GM04503 (cell line): Measurements from ENCODE around the gene PNO1.

Experiments used
- DNase-seq: peaks from one replicate; pipeline ENCODE4 v3.0.0-alpha.2; 2012; ENCODE audit warnings: low read depth

The PNO1 gene

GRCh38 chr2:68195096-68195495 lies 37.4 kb downstream of the PNO1 start:
- DNase-seq, result no peak

DNA sequence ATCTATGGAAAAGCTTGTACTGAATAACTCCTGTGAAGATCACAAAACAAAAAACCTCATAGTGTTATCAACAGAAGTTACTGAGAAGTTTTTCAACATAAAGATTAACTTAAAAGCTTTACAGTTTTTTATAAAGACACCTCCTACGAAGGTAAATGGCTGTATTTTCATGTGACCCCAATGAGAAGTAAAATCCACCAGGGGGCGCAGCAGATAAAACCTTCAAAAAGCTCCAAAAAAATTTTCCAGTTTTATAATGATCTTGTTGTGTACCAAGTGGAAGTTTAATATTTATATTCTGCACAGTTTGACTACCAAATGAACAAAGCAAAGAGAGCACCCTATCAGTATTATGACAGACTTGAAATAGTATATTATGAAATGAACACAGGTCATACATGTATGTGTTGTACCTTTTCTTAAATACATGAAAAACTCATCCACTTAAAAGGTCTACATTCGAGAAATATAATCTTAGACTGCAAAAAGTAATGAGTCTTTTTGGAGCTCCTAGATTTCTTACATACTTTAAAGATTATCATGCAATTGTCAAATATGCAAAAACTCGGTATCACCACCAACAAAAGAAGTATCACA lies 38.5 kb downstream of the PNO1 start:
- no peak for DNase-seq

DNA sequence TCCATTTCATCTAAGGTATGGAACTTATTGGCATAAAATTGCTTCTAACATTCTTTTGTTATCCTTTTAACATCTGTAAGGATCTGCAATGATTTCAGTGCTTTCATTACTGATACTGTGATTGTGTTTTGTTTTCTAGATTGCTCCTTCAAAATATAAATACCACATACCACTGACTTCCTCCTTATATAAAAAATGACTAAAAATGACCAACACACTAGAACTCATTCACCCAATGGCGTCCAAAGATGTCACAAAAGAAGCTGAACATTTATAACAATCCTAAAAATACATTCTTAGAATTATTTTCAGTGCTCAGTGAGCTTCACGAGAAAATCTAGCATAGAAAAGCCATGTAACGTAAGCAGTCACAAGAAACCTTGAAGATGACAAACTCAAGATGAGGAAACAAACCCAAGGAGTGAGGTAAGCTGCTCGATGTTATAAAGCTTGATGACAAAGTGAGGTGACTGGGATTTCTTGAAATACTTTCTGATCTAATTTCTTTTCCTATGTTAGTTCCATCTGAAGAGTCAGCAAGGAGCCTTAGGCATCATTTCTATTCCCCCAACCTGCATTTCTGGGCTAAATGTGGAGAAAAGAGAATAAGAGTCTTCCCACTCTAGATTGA lies 42.6 kb downstream of the PNO1 start:
- no peak for DNase-seq

DNA sequence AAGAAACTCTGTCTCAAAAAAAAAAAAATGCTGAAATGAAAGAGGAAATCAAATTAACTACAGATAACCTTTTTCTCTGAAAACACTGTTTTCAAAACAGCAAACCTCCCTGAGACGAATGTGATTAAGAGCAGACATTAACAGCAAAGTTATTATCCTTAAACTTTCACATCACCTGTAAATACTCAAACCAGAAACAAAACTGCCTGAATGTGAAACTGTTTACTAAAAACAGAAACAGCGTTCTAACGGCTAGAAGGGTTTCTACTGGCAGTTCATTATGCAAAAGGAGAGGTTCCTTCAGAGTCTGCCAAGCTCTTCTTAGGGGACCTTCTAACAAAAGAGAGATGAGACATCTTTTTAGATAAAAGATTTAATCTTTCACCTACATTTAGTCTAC lies 45.9 kb downstream of the PNO1 start:
- no peak for DNase-seq

- DNase-seq, result no peak
These were observed 49.1 kb downstream of the PNO1 start for GRCh38 chr2:68206793-68207192.

DNA sequence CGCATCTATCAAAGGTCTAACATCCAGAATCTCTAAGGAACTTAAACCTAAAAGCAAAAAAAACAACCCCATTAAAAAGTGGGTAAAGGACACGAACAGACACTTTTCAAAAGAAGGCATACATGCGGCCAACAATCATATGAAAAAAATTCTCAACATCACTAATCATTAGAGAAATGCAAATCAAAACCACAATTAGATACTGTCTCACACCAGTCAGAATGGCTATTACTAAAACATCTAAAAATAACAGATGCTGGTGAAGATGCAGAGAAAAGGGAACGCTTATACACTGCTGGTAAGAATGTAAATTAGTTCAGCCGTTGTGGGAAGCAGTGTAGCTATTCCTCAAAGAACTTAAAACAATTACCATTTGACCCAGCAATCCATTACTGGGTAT lies 56.7 kb downstream of the PNO1 start:
- DNase-seq, result no peak

- DNase-seq, result no peak
These were observed 59.0 kb downstream of the PNO1 start for GRCh38 chr2:68216454-68217310.

DNA sequence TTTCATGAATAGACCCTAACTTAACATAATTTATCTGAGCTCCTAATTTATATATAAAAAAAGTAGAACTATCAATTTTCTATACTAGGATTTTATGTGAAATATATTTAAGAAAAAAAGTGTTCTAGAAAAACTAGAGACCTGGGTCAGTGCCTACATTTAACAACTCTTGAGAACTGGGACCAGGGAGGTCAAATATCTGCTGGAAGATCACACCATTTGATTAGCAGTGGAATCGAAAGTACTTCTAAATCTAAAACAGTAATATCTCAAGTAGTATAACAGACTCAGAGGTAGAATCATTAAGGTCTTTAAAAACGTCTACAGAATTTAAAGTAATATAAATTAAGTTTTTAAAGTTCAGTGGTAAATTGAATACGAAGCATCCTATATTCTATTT lies 60.0 kb downstream of the PNO1 start:
- no peak for DNase-seq

DNA sequence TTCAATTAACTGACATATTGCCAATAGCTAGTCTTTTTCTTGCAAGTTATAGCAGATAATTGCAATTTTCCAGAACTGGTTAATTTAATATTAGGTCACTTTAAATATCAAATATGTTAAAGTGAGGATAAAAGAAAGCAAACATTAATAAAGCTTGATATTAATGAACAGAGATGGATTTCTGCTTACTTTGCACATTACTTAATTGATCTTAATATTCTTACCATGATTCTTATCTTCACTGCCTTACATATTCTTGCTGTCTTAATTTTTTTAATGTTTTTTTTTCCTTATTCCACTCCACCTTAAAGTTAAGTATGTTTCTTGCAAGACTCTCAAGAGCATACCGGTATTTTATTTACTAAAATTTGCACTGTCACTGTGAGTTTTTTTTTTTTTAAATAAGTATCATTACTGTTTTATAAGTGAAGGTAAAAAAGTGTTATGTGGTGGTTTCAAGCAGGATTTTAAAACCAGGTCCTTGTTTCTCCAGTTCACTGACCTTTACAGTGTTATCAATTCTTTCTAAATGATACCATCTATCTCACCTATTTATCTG lies 60.7 kb downstream of the PNO1 start:
- no peak for DNase-seq

GRCh38 chr2:68222287-68222686 lies 64.6 kb downstream of the PNO1 start:
- no peak for DNase-seq

GRCh38 chr2:68223419-68223818 lies 65.7 kb downstream of the PNO1 start:
- no peak for DNase-seq

GRCh38 chr2:68225119-68225632 lies 67.5 kb downstream of the PNO1 start:
- DNase-seq, result no peak
